RPMI8226 (cell line): Measurements from ENCODE around the gene ACAN.

Source experiments
- DNase-seq: peaks from one replicate; pipeline ENCODE4 v3.0.0-alpha.2; 2015

The ACAN gene

DNA sequence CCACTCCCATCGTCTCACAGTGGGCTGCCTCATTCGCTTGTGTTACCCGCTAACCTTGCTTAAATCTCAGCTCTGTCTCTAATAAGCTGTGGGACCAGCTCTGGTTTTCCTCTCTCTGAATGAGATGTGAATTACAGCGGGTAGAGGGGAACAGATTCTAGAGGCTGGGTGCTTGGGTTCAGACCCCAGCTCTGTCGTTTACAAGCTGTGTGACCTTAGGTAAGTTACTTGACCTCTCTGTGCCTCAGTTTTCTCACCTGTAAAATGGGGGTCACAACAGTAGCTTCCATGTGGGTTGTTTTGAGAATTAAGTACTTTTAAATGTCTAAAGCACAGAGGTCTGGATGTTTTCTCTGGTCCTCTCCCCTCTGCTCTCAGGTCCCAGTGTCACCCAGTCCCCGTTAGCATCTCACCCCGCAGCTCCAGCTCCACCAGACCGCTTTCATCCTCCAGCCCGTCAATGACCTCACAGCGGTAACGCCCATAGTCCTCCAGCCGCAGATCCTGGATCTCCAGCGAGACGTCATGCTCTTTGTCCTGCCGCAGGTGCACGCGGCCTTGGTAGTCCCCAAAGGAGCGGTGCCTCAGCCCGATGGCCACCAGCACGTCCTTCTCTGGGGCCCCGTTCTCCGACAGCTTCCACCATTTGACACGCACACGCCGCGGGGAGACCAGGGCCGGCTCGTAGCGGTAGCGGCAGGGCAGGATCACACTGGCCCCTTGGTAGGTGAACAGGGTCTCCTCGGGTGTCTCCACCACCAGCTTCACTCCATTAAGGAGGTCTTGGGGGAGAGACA, 77.9 kb downstream of the ACAN start:
- no peak for DNase-seq

DNA sequence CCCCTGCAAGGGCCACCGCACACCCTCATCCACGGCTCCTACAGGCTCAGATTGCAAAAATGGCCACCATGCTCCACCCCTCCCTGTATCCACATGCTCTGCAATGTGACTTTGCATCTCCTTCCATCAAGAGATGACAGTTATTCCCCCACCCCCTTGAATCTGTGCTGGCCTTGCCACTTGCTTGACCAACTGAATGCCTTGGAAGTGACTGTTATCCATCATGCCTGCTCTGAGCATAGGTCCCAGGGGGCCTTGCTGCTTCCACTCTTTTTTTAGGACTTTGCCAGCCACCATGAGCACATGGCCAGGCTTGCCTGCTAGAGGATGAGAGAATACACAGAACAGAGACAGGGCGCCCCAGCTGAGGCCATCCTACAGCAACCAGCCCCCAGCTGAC, 78.5 kb downstream of the ACAN start:
- DNase-seq = no peak

GRCh38 chr15:88882785-88883184, 79.5 kb downstream of the ACAN start:
- no peak for DNase-seq

DNA sequence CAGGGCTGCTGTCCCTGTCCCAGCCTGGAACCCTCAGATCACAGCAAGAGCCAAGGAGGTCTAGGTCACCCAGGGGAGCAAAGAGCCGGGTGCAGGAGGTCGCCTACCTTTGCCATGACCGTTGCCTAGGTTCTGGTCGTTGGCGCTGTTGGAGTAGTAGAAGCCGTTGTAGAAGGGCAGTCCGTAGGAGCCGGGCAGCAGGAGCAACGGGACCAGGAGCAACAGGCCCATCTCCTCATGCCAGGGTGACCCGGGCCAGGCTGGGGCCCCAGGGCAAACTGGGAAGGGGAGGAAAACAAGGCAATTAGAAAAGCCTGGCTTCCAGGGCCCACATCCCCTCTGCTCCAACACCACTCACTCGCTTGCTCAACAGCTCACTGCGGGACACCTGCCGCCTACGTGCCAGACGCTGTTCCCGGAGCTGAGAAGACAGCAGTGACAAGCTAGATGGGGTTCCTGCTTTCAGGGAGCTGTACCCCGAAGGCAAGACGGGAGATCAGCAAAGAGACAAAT, 83.9 kb downstream of the ACAN start:
- DNase-seq = no peak

- DNase-seq = no peak
Observed at GRCh38 chr15:88888719-88889118, 85.5 kb downstream of the ACAN start.

DNA sequence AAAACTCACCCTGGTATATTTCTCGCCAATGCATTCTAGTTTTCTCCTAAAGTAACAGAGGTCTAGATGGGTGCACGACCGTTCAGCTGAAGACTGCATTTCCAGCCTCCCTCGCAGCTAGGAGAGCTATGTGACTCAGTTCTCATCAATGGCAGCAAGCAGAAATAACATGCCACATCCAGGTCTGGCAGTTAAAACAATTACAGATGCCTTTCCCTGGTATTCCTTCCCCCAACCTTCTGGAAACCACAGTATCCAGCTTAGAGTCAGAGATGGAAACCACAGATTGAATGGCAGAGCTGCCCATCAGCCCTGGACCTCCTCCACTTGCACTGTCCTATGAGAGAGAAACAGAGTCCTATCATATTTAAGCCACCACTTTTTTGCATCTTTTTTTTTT, 87.3 kb downstream of the ACAN start:
- no peak for DNase-seq

- DNase-seq = no peak
Observed at GRCh38 chr15:88891540-88892254, 88.5 kb downstream of the ACAN start.

GRCh38 chr15:88894348-88894818, 91.1 kb downstream of the ACAN start:
- DNase-seq = peak; percentile 85

DNA sequence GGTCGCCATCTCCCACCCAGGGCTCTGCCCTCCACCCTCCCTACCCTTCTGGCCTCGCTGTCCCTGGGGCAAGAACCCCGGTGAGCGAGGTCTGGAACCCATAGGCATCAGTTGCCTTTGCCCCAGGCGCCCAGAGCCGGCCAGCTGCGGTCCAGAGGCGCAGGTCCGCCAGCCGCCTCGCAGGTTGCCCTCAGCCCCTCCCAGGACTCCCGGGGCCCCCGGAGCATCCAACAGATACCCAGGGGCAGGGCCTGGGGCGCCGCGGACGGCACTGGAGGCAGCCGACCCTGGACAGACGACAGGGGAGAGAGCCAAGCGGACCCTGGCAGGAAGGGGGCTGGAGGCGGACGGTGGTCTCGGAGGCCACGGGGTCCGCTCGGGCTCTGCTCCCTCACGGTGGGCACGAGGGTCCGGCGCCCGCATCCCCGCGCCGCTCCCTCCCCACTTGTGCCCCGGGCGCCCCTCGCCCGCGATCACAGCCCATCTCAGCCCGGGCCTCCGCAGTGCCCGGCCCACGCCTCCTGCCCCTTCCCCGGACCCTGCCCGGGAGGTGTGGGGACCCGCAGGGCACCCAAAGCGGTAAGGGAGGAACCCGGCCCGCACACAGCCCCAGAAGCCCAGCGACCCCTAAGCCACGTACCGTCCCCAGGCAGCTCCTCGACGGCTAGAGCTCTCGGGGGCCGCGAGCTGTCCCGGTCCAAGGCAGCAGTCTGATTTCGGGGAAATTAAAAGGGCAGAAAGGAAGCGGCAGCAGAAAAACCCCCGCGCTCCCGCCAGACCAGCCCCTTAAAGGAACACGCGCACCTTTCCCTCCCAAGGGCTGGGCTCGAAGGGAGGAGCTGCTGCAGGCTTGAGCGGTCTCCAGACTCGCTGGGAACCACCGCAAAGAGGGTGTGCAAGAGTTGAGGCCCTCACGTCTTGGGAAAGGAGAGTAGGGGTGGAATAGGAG, 91.9 kb downstream of the ACAN start, which contains the start of gene HAPLN3:
Gene HAPLN3, minus strand, starts transcription at position 726 of the 949 bp plus-strand sequence. CDS start 8,246 bp downstream, outside the sequence.
- peak; percentile 72 for DNase-seq

- DNase-seq = no peak
Observed at GRCh38 chr15:88896333-88897033, 93.2 kb downstream of the ACAN start.

- DNase-seq = no peak
Observed at GRCh38 chr15:88897142-88897455, 93.9 kb downstream of the ACAN start.

DNA sequence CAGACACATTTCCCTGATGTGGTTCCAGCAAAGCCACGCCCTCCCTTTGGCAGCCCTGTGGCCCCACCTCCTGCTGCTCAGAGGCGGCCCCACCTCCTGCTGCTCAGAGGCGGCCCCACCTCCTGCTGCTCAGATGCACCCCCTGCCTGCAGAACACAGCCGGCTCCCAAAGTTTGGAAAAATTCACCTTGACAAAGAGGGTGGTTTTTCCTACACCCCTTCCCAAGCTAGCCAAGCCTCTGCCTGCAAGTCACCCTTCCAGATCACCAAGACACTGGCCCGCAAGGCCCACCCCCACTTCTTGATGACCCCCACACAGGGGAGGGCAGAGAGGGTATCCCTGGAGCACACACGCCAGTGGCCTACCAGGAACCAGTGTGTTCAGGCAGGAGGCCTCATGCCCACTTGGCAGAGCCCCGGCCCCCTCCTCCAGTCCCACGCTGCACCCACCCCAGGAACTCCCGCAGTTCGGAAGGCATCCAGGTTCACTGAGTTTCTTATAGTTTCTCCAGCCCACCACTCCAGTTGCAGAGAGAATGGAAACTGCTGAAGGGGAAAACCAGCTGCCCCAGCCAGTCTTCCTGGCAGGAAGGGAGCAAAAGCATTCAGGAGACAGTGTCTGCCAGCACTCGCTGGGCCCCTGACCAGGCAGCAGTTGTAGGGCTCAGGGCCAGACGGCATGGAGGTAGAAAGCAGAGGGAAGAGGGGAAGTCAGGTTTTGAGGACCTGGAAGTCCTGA, 94.4 kb downstream of the ACAN start:
- peak; percentile 98 for DNase-seq

GRCh38 chr15:88898736-88899135, 95.5 kb downstream of the ACAN start:
- no peak for DNase-seq

GRCh38 chr15:88899251-88899650, 96.0 kb downstream of the ACAN start:
- no peak for DNase-seq

- DNase-seq = no peak
Observed at GRCh38 chr15:88900309-88900981, 97.2 kb downstream of the ACAN start.

DNA sequence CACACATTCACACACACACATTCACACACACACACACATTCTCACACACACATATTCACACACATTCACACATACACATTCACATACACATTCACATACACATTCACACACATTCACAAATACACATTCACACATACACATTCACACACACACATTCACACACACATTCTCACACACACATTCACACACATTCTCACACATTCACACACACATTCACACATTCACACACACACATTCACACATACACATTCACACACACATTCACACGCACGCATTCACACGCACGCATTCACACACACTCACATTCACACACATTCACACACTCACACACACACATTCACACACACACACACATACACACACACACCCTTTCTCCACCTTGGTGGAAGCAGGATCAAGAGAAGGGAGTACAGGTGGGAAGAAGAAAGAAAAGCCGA, 97.8 kb downstream of the ACAN start:
- DNase-seq = no peak

DNA sequence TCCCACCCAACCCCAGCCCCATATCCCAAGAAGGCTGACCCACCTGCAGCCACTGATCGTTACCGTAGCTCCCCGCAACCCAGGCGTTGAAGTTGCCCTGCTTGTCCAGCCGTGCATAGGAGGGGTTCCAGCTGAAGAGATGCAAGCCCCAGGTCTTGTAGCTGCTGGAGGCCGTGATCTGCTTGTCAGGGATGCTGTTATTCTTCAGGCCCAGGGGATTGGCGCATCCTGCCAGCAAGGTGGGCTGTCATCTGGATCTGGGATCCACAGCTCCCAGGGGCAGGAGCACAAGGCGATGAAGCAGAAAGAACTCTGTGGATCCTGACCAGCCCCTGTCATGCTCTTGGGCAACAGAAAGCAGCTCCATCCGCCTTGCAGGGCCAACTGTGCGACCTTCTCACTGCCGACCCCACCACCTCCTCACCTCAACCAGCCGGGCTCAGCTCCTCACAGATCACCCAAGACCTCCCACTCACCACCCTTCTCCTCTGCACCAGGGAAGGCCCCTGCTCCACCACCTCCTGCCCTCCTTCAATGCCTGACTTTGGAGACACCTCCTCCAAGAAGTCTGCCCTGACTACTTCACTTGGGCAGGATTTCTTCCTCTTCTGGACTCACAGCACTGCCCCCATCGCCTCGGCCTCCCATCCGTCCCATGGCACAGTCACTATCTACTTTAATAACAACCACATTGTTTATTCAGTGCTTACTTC, 98.4 kb downstream of the ACAN start:
- no peak for DNase-seq

DNA sequence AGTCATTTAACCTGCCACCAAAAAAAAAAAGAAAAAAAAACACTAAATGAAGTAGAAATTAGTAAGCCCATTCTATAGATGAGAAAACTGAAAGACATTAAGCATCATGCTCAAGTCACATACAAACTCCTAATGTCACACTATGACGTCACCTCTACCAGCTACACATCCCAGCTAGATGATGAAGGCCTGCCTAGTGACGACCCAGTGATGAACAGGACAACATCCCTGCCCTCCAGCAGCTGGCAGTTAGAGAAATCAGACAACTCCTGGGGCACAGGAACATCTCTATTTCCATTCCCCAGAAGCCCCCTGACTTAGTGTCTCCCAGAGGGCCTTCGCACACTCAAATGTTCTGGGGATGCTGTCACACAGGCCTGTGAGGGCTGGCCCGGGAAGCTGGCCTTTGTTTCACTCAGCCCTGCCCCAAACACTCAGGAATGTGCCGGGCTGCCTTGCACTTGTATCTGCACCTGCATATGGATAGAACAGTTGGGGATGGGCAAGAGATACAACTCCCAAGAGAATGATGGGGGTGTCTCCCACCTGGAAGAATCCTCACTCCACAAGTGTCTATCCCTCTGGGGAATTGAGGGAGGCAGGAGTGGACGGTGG, 99.1 kb downstream of the ACAN start:
- no peak for DNase-seq

- DNase-seq = no peak
Observed at GRCh38 chr15:88902846-88903245, 99.6 kb downstream of the ACAN start.

DNA sequence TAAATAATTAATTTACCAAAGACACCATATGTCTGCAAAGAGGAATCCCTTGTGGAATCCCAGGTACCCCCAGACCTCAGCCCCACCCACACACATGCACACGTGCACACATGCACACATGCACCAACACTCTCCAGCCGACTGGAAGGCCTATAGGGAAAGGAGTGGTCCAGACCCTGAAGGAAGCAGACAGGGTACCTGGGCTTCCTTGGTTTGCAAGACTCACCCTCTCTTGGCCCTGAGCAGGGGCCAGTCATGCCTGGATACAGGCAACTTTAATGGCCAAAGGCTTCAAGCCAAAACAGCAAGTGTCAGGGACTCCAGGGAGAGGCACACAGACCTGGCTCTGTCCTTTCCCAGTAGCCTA, 101.0 kb downstream of the ACAN start:
- DNase-seq = no peak
